HEK293T (cell line): Measurements from ENCODE around the gene POLD2.
"Not testable (repeated sequence)": the region's sequence is repeated elsewhere in the genome, so short reads cannot be mapped to it uniquely, and the experiment has no call there.

Experiments used
- CTCF ChIA-PET: fragments of 350-600 bp; formaldehyde crosslinking; extraction: SDS; loops from one replicate; lab custom pipeline; 2021; ENCODE audit warnings: antibody characterized with exemption, inconsistent platforms; lab: Yijun Ruan, JAX
- POLR2A ChIA-PET: fragments of 350-600 bp; formaldehyde crosslinking; extraction: SDS; loops from one replicate; lab custom pipeline; 2020; ENCODE audit warnings: antibody characterized with exemption, inconsistent platforms; lab: Yijun Ruan, JAX
- DNase-seq: peaks from one replicate; pipeline ENCODE4 v3.0.0; 2012; ENCODE audit warnings: mixed read lengths; ENCODE audit errors: extremely low spot score
- ARNT ChIP-seq: fragments of 450-650 bp; IDR thresholded peaks from 2 replicates; pipeline ENCODE4 v1.6.1; 2017; ENCODE audit warnings: mild to moderate bottlenecking
- BHLHE40 ChIP-seq: fragments of 450-650 bp; IDR thresholded peaks from 2 replicates; pipeline ENCODE4 v1.6.1; 2016; ENCODE audit warnings: mild to moderate bottlenecking, moderate library complexity, borderline replicate concordance
- CTBP1 ChIP-seq: fragments of 450-650 bp; IDR thresholded peaks from 2 replicates; pipeline ENCODE4 v1.6.1; 2016; ENCODE audit warnings: borderline replicate concordance
- ELF4 ChIP-seq: fragments of 450-650 bp; IDR thresholded peaks from 2 replicates; pipeline ENCODE4 v1.6.1; 2017; ENCODE audit warnings: antibody characterized with exemption
- FOXA1 ChIP-seq: fragments of 450-650 bp; IDR thresholded peaks from 2 replicates; pipeline ENCODE4 v1.6.1; 2016; ENCODE audit warnings: mild to moderate bottlenecking
- FOXK2 ChIP-seq: fragments of 450-650 bp; IDR thresholded peaks from 2 replicates; pipeline ENCODE4 v1.6.1; 2016; ENCODE audit warnings: mild to moderate bottlenecking
- FOXM1 ChIP-seq: fragments of 450-650 bp; IDR thresholded peaks from 2 replicates; pipeline ENCODE4 v1.6.1; 2017; ENCODE audit warnings: mild to moderate bottlenecking, borderline replicate concordance
- HDGF ChIP-seq: fragments of 450-650 bp; IDR thresholded peaks from 2 replicates; pipeline ENCODE4 v1.6.1; 2017; ENCODE audit warnings: antibody characterized with exemption, borderline replicate concordance
- L3MBTL2 ChIP-seq: fragments of 450-650 bp; conservative IDR thresholded peaks from 2 replicates; pipeline ENCODE4 v1.6.1; 2016; ENCODE audit warnings: mild to moderate bottlenecking
- LEF1 ChIP-seq: fragments of 450-650 bp; IDR thresholded peaks from 2 replicates; pipeline ENCODE4 v1.6.1; 2017; ENCODE audit warnings: mild to moderate bottlenecking, borderline replicate concordance
- NFRKB ChIP-seq: fragments of 450-650 bp; IDR thresholded peaks from 2 replicates; pipeline ENCODE4 v1.6.1; 2016; ENCODE audit warnings: mild to moderate bottlenecking, moderate library complexity
- SP1 ChIP-seq: fragments of 450-650 bp; IDR thresholded peaks from 2 replicates; pipeline ENCODE4 v1.6.1; 2017
- SUZ12 ChIP-seq: fragments of 450-650 bp; IDR thresholded peaks from 2 replicates; pipeline ENCODE4 v1.6.1; 2016; ENCODE audit warnings: mild to moderate bottlenecking
- TARDBP ChIP-seq: fragments of 450-650 bp; IDR thresholded peaks from 2 replicates; pipeline ENCODE4 v1.6.1; 2016
- ZNF384 ChIP-seq: fragments of 450-650 bp; IDR thresholded peaks from 2 replicates; pipeline ENCODE4 v1.6.1; 2016
- TF ChIP-seq, protein P1 (sequence below): fragments of 450-650 bp; IDR thresholded peaks from 2 replicates; pipeline ENCODE4 v1.6.1; 2016

The POLD2 gene

DNA sequence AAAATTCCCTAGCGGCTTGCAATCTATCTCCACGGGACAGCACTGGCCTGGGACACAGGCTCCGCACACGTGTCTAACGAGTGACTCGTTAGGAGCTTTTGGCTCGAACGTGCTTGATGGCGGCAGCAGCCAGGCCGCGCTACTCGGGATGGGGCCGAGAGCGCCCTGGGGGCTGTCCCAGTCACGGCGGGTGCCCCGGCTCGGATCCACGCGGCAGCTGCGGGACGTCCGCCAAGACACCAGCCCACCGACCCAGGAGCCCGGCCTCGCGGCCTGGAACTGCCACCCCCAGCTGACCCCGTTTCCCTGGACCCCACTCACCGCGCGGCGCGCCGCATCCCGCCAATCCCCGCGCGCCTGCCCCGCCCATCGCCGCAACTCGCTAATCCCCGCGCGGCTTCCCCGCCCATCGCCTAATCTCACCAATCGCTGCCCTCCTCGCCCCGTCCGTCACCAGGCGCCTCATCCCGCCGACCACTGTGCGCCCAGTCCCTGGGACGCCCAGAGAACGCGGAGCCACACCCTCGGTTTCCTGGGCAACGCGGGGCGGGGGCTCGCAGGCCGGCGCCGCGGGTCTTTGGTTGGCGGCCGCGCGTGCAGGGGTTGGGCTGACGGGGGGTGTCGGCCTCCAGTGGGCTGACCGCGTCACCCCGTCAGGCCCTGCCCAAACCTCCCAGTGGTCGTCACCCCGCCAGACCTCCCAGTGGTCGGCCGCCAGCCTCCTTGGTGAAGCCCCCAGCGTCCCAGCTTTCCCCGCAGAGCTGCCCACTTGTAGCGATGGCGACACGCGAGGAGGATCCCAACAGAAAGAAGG lies at the start of gene POLD2:
TSS of gene POLD2 (minus strand) at position 359 of the 814 bp plus-strand sequence. CDS start 1,495 bp downstream, outside the sequence.
- ChIA-PET CTCF (interaction anchor here (0.6 to 1.4 kb wide), 2 partner anchors 19 to 73 kb away, joined by 3 read pairs; no protein-coding TSS in a partner anchor), POLR2A (interaction anchor here (0.6 to 3.5 kb wide), 22 partner anchors 8 to 450 kb away, joined by 3 to 24 read pairs (median 4); partner anchors contain the start of genes DBNL, DDX56, GCK and YKT6)
- TF ChIP-seq FOXA1 (no peak), L3MBTL2 (peak; percentile 83), FOXK2 (no peak), FOXM1 (no peak), TARDBP (no peak), HDGF (0 out of 2 replicates have a peak, but pooled peaks have one; percentile 54)
- TF ChIP-seq, protein P1, sequence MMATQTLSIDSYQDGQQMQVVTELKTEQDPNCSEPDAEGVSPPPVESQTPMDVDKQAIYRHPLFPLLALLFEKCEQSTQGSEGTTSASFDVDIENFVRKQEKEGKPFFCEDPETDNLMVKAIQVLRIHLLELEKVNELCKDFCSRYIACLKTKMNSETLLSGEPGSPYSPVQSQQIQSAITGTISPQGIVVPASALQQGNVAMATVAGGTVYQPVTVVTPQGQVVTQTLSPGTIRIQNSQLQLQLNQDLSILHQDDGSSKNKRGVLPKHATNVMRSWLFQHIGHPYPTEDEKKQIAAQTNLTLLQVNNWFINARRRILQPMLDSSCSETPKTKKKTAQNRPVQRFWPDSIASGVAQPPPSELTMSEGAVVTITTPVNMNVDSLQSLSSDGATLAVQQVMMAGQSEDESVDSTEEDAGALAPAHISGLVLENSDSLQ, result peak; percentile 98
- DNase-seq, result peak; percentile 99

DNA sequence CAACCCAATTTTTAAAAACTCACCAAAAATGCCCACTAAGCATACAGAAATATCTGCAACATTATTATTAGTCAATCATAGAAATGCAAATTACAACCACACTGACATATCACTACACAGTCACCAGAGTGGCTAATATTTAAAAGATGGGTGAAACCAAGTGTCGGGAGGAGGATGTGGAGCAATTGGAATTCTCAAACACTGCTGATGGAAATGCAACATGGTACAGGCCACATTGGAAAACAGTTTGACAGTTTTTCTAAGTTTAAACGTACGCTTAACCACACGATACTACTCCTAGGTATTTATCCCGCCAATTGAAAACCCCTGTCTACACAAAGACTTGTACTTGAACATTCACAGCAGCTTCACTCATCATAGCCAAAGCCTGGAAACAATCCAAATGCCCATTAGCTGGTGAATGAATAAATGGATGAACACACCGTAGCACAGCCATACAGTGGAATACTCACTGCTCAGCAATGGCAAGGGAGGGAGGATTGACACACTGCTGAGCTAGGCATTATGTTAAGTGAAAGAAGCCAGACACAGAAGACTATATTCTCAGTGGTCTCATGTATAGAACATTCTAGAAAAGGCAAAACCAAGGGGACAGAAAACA lies 49.6 kb upstream of the POLD2 start:
- TF ChIP-seq ELF4 (no peak), HDGF (no peak)
- ChIA-PET CTCF (interaction anchor here (0.6 kb wide), 1 partner anchor 293 kb away, joined by 3 read pairs; no protein-coding TSS in a partner anchor), POLR2A (no interaction called here)
- no peak for DNase-seq

DNA sequence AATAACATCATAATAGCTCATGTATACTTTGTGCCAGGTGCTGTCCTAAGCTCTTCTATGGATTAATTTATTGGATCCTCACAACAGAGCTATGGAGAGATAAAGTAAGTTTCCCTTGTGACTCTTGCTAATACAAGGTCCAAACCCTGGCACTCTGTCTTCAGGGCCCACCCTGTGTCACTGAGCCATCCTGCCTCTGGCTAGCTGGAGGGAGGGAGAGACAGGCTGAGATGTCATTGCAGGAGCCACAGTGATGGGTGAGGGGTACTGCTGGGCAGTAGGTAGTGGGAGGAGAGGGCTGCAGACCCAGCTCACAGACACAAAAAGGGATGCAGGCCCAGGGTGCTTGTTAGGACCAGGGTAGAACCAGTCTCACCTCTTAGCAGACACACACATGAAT lies 49.0 kb upstream of the POLD2 start:
- POLR2A ChIA-PET, result no interaction called here
- CTCF ChIA-PET, result interaction anchor here (0.6 kb wide), 1 partner anchor 293 kb away, joined by 3 read pairs; no protein-coding TSS in a partner anchor
- DNase-seq, result no peak
- TF ChIP-seq ELF4 (no peak), HDGF (no peak), FOXA1 (no peak), FOXM1 (no peak), ARNT (no peak), ZNF384 (no peak), SP1 (no peak), SUZ12 (no peak), BHLHE40 (no peak), CTBP1 (no peak)
- TF ChIP-seq, protein P1, result no peak

DNA sequence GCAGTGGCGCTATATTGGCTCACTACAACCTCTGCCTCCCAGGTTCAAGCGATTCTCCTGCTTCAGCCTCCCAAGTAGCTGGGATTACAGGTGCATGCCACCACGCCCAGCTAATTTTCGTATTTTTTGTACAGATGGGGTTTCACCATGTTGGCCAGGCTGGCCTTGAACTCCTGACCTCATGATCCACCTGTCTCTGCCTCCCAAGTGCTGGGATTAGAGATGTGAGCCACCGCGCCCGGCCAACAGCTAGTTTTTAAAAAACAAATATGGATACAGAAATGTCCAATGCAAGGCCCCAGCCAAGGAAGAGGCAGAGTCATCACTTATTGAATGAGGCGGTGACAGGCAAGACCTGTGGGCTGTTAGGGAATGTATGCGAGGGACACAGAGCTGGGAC lies 48.6 kb upstream of the POLD2 start:
- POLR2A ChIA-PET, DNase-seq: not testable (repeated sequence)
- CTCF ChIA-PET, result interaction anchor here (0.6 kb wide), 1 partner anchor 294 kb away, joined by 3 read pairs; no protein-coding TSS in a partner anchor

DNA sequence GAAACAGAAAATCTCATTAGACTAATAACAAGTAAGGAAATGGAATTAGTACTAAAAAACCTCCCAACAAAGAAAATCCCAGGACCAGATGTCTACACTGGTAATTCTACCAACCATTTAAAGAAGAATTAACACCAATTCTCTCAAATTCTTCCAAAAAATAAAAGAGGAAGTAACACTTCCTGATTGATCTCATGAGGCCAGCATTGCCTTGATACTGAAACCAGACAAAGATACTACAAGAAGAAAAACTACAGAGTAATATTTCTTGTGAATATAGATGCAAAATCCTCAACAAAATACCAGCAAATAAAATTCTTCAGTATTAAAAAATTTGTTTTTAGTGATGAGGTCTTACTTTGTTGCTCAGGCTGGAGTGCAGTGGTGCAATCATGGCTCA lies 44.6 kb upstream of the POLD2 start:
- no peak for DNase-seq
- ChIA-PET CTCF (interaction anchor here (0.6 kb wide), 1 partner anchor 83 kb away, joined by 3 read pairs; no protein-coding TSS in a partner anchor), POLR2A (no interaction called here)
- TF ChIP-seq CTBP1, result no peak
- no peak for TF ChIP-seq HDGF
- TF ChIP-seq L3MBTL2, result no peak
- no peak for TF ChIP-seq SP1

DNA sequence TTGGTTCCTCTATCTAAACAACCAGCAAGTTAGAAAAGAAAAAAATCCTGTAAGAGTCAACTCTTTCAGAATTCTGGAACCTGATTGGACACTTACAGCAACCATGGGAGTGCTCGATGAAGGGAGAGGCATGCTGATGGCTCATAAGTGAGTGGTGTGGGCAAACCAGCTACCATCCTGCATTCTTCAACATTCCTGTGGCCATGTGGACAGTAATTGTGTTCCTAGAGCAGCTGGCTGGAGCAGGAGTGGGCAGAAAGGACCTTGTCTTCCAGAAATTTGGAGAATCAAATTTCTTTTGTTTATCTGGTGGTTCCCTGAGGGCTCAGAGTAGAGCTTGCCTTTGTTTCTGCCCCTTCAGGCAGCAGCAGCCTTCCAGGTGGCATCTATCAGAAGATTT lies 40.2 kb upstream of the POLD2 start:
- ChIA-PET POLR2A (no interaction called here), CTCF (no interaction called here)
- DNase-seq, result no peak
- TF ChIP-seq NFRKB, result no peak
- TF ChIP-seq SP1, result no peak
- TF ChIP-seq L3MBTL2, result no peak
- no peak for TF ChIP-seq FOXM1
- TF ChIP-seq BHLHE40, result no peak
- no peak for TF ChIP-seq ZNF384
- TF ChIP-seq FOXK2, result no peak
- TF ChIP-seq ARNT, result no peak
- no peak for TF ChIP-seq SUZ12
- TF ChIP-seq HDGF, result no peak
- no peak for TF ChIP-seq LEF1
- no peak for TF ChIP-seq CTBP1
- TF ChIP-seq FOXA1, result no peak
- TF ChIP-seq ELF4, result no peak
- no peak for TF ChIP-seq TARDBP
- TF ChIP-seq, protein P1, result no peak
